ENCODE measurements around the gene MPDZ. TPM values are rescaled to one million over a fixed set of nuclear protein-coding genes. Genes with fewer than 3 reads are reported as not detected.
A peak's percentile ranks its signal among the peaks of the same experiment; 100 is the strongest.

Gene MPDZ
- total and polyA plus RNA-seq, 2 of the 4 experiments (the other 2 are of a cell fraction), result 18.8 to 39.3 TPM

DNA sequence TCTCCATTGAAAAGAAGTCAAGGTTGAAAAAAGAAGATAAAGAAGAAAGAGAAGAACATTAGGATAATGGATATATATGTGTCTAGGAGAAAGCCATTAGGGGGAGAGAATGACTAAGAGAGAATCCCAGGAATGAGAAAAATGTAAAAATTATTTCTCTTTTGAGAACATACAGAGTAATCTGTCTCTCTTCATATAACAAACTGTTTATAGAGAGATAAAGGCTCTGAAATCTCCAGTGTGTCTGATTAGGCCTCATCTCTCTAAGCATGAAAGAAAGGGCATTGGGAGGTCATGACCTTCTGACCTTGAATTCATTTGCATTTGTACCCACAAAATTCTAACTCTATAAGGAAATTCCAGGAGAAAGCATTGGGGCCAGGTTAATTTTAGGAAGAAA lies 3.5 kb upstream of the MPDZ start:
- Histone ChIP-seq H3K27me3 (ENCODE audit: control insufficient read depth, insufficient read depth, low read length) (no peaks in the 10 kb centered on the region), H3K18ac (ENCODE audit: low read depth, low read length) (peak overlapping the region; percentile 63; the same call in 1 of the 2 replicates), H3K4me2 (ENCODE audit: low read depth, low read length) (peak overlapping the region; percentile 24; the same call in 1 of the 2 replicates), H4K5ac (ENCODE audit: low read depth, low read length) (no peak overlapping the region), H3K9me1 (ENCODE audit: insufficient read depth, low read length) (peaks cover 8% of the 10 kb centered on the region), H3K4ac (ENCODE audit: low read depth, low read length) (no peak overlapping the region), H3K23ac (ENCODE audit: low read depth, low read length) (no peak overlapping the region), H3K27ac (ENCODE audit: insufficient read depth, low read length) (no peak overlapping the region), H2BK120ac (ENCODE audit: low read depth, low read length) (no peak overlapping the region), H4K8ac (ENCODE audit: low read depth in 2 of 2, low read length in 2 of 2) (no peak overlapping the region), H4K20me1 (ENCODE audit: insufficient read depth, low read length) (no peaks in the 10 kb centered on the region), H2AK5ac (ENCODE audit: low read depth, low read length) (no peak overlapping the region), H2AK9ac (replicated peaks; ENCODE audit: low read depth, low read length, poor library complexity) (no peak overlapping the region), H3K9me3 (ENCODE audit: control insufficient read depth, insufficient read depth, low read length) (no peaks in the 10 kb centered on the region), H2BK20ac (ENCODE audit: low read depth, low read length) (no peak overlapping the region), H3K14ac (replicated peaks; ENCODE audit: low read depth, low read length) (no peak overlapping the region), H3K4me1 (ENCODE audit: control insufficient read depth, insufficient read depth, low read length) (peaks cover 15% of the 10 kb centered on the region), H2AFZ (replicated peaks; ENCODE audit: low read length, poor library complexity) (no peak overlapping the region), H3K4me3 (ENCODE audit: insufficient read depth, low read depth, low read length) (no peak overlapping the region), H2BK5ac (ENCODE audit: low read depth, low read length, poor library complexity, severe bottlenecking) (peak overlapping the region; percentile 27), H3K36me3 (ENCODE audit: control insufficient read depth, insufficient read depth, low read length) (no peaks in the 10 kb centered on the region), H4K91ac (ENCODE audit: insufficient read depth, low read depth, low read length) (no peak overlapping the region), H2BK15ac (ENCODE audit: low read depth, low read length) (no peak overlapping the region), H3K79me1 (ENCODE audit: low read depth in 1 of 2, low read length in 2 of 2) (peaks cover 0 to 1% of the 10 kb centered on the region in 2 experiments; a peak in 2 of 4 replicates), H3K56ac (ENCODE audit: extremely low read depth, insufficient read depth, low read length) (no peak overlapping the region), H3K9ac (ENCODE audit: low read depth, low read length) (no peak overlapping the region)
- POLR2A ChIA-PET (ENCODE audit: unreplicated experiment), result no interaction called here
- in situ Hi-C loops (cut with MboI; ENCODE audit: low sequenced_read_pairs) (no loop called here), dilution Hi-C loops (cut with HindIII; ENCODE audit: low sequenced_read_pairs, unreplicated experiment) (no loop called here), intact Hi-C loops (cut with micrococcal nuclease) (loop anchor here (5.0 kb wide), 1 partner anchor 69 kb away; no protein-coding TSS in a partner anchor)
- no peak for TF ChIP-seq RAD21 (IDR thresholded peaks at IDR 0.05; ENCODE audit: low read length)
- TF ChIP-seq MXI1 (IDR thresholded peaks at IDR 0.05; ENCODE audit: borderline replicate concordance, low read depth, low read length), result no peak
- no peak for TF ChIP-seq BHLHE40 (IDR thresholded peaks at IDR 0.05; ENCODE audit: low read depth, low read length)
- no peak for TF ChIP-seq RCOR1 (IDR thresholded peaks at IDR 0.05; ENCODE audit: insufficient replicate concordance, low read length)
- TF ChIP-seq, protein P1, sequence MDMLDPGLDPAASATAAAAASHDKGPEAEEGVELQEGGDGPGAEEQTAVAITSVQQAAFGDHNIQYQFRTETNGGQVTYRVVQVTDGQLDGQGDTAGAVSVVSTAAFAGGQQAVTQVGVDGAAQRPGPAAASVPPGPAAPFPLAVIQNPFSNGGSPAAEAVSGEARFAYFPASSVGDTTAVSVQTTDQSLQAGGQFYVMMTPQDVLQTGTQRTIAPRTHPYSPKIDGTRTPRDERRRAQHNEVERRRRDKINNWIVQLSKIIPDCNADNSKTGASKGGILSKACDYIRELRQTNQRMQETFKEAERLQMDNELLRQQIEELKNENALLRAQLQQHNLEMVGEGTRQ (IDR thresholded peaks at IDR 0.05; ENCODE audit: low read depth, low read length), result no peak
- TF ChIP-seq RFX5 (IDR thresholded peaks at IDR 0.05; ENCODE audit: low read depth, low read length), result no peak
- no peak for TF ChIP-seq NFE2L2 (IDR thresholded peaks at IDR 0.05; ENCODE audit: low read depth, low read length)
- no peak for TF ChIP-seq FOS (IDR thresholded peaks at IDR 0.05; ENCODE audit: low read depth, low read length)
- no peak for TF ChIP-seq MAZ (IDR thresholded peaks at IDR 0.05; ENCODE audit: borderline replicate concordance, low read depth, low read length)
- TF ChIP-seq, protein P2, sequence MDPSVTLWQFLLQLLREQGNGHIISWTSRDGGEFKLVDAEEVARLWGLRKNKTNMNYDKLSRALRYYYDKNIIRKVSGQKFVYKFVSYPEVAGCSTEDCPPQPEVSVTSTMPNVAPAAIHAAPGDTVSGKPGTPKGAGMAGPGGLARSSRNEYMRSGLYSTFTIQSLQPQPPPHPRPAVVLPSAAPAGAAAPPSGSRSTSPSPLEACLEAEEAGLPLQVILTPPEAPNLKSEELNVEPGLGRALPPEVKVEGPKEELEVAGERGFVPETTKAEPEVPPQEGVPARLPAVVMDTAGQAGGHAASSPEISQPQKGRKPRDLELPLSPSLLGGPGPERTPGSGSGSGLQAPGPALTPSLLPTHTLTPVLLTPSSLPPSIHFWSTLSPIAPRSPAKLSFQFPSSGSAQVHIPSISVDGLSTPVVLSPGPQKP (IDR thresholded peaks at IDR 0.05; ENCODE audit: borderline replicate concordance, low read depth, low read length), result no peak
- no peak for TF ChIP-seq CEBPB (IDR thresholded peaks at IDR 0.05; ENCODE audit: low read depth, low read length)
- no peak for TF ChIP-seq CHD1 (IDR thresholded peaks at IDR 0.05; ENCODE audit: low read depth, low read length)
- TF ChIP-seq POLR2A (IDR thresholded peaks at IDR 0.05; ENCODE audit: low read depth, low read length), result no peak
- CTCF ChIA-PET, result interaction anchor here (0.8 kb wide), 1 partner anchor 145 kb away, joined by 3 read pairs; no protein-coding TSS in a partner anchor
- ATAC-seq (ENCODE audit: low read depth) (peak; percentile 28), DNase-seq (peak; percentile 42)
- no TSS peak for BruUV-seq (replicated peaks)
